ENCODE measurements around the gene IL3.

DNA sequence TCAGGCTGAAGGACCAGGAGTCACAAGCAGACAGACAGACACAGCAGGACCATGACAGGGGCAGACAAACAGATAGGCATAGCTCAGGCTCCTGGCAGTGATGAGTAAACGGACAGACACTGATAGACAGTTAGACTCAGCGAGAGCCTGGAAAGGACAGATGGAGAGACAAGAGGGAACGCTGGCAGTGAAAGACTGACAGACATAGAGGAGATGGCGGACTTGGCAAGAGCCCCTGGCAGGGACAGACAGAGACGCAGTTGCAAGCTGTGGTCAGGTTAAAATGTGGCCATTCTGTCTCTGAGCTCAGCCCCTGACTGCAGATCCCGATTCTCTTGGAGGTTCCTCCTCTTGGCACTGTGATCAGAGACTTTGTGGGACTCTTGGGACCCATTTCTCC lies 26.7 kb downstream of the IL3 start:
- TF ChIP-seq ESRRG (CRISPR knock-in tag; IDR thresholded peaks at IDR 0.05), result no peak
- TF ChIP-seq, protein P1, sequence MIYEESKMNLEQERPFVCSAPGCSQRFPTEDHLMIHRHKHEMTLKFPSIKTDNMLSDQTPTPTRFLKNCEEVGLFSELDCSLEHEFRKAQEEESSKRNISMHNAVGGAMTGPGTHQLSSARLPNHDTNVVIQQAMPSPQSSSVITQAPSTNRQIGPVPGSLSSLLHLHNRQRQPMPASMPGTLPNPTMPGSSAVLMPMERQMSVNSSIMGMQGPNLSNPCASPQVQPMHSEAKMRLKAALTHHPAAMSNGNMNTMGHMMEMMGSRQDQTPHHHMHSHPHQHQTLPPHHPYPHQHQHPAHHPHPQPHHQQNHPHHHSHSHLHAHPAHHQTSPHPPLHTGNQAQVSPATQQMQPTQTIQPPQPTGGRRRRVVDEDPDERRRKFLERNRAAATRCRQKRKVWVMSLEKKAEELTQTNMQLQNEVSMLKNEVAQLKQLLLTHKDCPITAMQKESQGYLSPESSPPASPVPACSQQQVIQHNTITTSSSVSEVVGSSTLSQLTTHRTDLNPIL (CRISPR knock-in tag; IDR thresholded peaks at IDR 0.05; ENCODE audit: low read depth), result no peak
- TF ChIP-seq, protein P2, sequence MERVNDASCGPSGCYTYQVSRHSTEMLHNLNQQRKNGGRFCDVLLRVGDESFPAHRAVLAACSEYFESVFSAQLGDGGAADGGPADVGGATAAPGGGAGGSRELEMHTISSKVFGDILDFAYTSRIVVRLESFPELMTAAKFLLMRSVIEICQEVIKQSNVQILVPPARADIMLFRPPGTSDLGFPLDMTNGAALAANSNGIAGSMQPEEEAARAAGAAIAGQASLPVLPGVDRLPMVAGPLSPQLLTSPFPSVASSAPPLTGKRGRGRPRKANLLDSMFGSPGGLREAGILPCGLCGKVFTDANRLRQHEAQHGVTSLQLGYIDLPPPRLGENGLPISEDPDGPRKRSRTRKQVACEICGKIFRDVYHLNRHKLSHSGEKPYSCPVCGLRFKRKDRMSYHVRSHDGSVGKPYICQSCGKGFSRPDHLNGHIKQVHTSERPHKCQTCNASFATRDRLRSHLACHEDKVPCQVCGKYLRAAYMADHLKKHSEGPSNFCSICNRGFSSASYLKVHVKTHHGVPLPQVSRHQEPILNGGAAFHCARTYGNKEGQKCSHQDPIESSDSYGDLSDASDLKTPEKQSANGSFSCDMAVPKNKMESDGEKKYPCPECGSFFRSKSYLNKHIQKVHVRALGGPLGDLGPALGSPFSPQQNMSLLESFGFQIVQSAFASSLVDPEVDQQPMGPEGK (CRISPR knock-in tag; IDR thresholded peaks at IDR 0.05; ENCODE audit: borderline replicate concordance), result no peak
- TF ChIP-seq SNAI2 (CRISPR knock-in tag; IDR thresholded peaks at IDR 0.05), result no peak
